Hematopoietic multipotent progenitor cell treated with erythropoietin and hydrocortisone succinate and interleukin-3 and kit ligand, for 4 days (in vitro differentiated cells): ENCODE results near the gene ROBO3.

ENCODE experiments used
- DNase-seq: peaks from one replicate; pipeline ENCODE4 v3.0.0-alpha.2; 2015

The ROBO3 gene, protein sequence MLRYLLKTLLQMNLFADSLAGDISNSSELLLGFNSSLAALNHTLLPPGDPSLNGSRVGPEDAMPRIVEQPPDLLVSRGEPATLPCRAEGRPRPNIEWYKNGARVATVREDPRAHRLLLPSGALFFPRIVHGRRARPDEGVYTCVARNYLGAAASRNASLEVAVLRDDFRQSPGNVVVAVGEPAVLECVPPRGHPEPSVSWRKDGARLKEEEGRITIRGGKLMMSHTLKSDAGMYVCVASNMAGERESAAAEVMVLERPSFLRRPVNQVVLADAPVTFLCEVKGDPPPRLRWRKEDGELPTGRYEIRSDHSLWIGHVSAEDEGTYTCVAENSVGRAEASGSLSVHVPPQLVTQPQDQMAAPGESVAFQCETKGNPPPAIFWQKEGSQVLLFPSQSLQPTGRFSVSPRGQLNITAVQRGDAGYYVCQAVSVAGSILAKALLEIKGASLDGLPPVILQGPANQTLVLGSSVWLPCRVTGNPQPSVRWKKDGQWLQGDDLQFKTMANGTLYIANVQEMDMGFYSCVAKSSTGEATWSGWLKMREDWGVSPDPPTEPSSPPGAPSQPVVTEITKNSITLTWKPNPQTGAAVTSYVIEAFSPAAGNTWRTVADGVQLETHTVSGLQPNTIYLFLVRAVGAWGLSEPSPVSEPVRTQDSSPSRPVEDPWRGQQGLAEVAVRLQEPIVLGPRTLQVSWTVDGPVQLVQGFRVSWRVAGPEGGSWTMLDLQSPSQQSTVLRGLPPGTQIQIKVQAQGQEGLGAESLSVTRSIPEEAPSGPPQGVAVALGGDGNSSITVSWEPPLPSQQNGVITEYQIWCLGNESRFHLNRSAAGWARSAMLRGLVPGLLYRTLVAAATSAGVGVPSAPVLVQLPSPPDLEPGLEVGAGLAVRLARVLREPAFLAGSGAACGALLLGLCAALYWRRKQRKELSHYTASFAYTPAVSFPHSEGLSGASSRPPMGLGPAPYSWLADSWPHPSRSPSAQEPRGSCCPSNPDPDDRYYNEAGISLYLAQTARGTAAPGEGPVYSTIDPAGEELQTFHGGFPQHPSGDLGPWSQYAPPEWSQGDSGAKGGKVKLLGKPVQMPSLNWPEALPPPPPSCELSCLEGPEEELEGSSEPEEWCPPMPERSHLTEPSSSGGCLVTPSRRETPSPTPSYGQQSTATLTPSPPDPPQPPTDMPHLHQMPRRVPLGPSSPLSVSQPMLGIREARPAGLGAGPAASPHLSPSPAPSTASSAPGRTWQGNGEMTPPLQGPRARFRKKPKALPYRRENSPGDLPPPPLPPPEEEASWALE (N-terminal part only)

DNA sequence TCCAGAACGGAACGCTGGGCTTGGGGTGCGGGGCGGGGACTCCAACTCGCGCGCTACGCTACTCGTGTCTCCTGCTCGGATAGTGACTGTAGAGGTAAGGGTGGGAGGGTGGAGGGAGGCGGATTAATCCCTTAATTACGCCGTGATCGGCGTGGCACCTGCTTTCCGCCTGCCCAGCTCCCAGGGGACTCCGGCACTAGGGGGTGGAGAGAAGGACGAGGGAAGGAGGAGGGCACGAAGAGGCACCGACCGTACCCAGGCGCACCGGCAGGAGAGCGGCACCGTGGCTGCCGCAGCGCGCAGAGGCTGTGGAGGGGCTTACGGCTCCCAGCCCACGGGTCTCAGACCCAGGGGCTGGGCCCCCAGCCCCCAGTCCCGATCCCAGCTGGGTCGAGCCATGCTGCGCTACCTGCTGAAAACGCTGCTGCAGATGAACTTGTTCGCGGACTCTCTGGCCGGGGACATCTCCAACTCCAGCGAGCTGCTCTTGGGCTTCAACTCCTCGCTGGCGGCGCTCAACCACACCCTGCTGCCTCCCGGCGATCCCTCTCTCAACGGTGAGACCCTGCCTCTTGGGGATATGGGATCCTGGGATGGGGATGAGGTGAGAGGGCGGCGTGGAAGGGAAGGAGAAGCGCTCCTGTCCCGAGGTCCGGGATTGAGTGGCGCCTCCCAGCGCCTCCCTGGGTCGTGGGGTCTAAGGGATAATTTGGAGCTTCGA is at the start of gene ROBO3:
TSS of gene ROBO3 (plus strand) at position 252 of the 721 bp plus-strand sequence. CDS start at position 398, 146 bp downstream.
- no peak for DNase-seq

DNA sequence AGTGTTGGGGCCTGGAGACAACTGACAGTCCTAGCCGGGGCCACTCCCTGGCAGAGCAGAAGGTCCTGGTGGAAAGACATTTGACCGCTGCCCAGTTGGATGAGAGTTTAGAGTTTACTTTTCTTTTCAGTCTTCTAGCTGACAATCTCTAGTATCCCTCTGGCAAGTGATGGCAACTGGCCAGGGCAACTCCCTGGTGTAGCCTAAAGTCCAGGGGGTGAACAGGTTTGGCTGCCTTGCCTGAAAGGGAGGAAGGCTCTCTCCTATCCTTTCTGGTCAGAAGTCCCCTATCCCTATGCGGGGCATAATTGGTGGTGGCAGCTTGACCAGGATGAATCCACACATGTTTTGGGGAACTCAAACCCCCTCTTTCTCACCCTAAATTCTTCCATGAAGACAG is 48.2 kb upstream of the ROBO3 start:
- no peak for DNase-seq

GRCh38 chr11:124821995-124822730 is 43.1 kb upstream of the ROBO3 start:
- DNase-seq, result no peak

- DNase-seq, result no peak
These were observed 41.5 kb upstream of the ROBO3 start for GRCh38 chr11:124823512-124824376.

- no peak for DNase-seq
These were observed 39.4 kb upstream of the ROBO3 start for GRCh38 chr11:124825876-124826275.

- DNase-seq, result no peak
These were observed 35.2 kb upstream of the ROBO3 start for GRCh38 chr11:124829986-124830385.

- DNase-seq, result no peak
These were observed 34.5 kb upstream of the ROBO3 start for GRCh38 chr11:124830749-124831148.

DNA sequence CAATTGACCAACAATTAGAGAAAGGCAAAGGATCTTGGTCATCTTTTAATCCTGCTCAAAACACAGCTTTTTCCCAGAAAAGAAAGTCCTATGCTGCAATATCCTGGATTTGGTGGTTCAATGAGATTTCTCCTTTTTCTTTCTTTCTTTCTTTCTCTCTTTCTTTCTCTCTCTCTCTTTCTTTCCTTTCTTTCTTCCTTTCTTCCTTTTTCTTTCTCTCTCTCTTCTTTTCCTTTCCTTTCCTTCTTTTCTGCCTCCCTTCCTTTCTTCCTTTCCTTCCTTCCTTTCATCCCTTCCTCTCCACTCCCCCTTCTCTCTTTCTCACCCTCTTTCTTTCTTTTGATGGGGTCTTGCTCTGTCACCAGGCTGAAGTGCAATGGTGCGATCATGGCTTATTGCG is 33.3 kb upstream of the ROBO3 start:
- DNase-seq, result no peak

DNA sequence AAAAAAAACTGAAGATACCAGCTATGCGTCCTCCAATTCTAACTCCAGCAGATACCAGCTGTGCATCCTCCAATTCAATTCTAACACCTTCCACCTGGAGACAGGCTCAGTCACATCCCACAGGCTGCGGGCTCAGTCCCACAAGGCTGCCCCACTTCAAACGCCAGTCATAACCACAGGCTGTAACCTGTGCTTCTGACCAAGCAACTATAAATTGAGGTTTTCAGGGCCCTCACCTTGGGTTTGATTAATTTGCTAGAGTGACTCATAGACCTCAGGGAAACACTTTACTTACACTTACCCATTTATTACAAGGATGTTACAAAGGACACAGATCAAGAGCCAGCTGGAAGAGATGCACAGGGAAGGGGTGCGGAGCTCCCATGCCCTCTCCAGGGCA is 32.7 kb upstream of the ROBO3 start:
- no peak for DNase-seq

- DNase-seq, result no peak
These were observed 30.6 kb upstream of the ROBO3 start for GRCh38 chr11:124834526-124835180.

- DNase-seq, result no peak
These were observed 29.3 kb upstream of the ROBO3 start for GRCh38 chr11:124835918-124836317.

DNA sequence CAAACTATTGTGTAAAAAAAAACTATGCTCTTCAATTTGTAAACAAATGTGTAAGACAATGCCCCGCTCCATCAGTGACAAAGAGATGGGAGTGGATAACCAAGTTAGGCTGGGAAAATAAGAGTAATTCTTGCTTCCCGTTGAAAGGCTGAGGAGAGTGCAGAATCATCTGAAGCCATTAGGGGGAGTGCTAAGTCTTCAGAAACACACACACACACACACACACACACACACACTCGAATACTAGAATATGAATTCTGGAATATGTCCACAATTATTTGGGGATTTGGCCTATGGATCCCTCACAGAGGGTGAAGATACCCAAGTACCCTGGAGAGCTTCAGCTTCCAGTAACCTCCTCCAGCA is 27.8 kb upstream of the ROBO3 start:
- peak; percentile 84 for DNase-seq

GRCh38 chr11:124838805-124839127 is 26.5 kb upstream of the ROBO3 start:
- DNase-seq, result no peak

- no peak for DNase-seq
These were observed 25.9 kb upstream of the ROBO3 start for GRCh38 chr11:124839128-124839971.

- no peak for DNase-seq
These were observed 25.1 kb upstream of the ROBO3 start for GRCh38 chr11:124839972-124840621.

DNA sequence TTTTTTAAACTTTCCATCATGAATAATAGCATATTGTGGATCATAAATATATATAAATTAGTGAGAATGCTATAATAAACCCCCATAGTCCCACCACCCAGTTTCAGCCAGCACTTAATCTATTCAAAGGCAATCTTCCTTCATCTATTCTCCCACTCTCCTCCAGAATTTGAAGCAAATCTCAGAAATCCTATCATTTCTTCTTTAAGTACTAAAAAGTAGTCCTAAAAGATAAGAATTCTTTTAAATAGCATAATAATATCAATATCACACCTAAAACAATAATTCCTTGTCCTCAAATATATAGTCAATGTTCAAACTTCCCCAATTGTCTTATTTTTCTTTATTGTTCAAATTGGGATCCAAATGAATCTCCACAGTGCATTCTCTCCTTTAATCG is 24.6 kb upstream of the ROBO3 start:
- DNase-seq, result no peak

DNA sequence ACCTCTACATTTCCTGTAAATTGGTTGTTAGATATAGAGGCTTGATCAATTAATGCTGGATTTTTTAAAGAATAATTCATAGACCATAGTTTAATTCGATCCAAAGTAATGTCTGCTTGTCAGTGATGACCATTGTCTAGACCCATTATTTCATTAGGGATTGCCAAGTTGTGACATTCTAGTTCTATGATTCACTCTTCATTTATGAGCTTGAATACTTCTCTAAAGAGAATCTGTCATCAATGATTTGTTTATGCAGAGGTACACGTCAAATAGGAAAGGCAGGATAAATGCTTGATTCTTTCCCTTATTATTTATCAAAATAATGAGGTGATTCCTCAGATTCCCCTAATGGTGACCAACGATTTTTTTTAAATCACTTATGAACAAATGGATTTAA is 24.0 kb upstream of the ROBO3 start:
- DNase-seq, result no peak

GRCh38 chr11:124841840-124842239 is 23.4 kb upstream of the ROBO3 start:
- no peak for DNase-seq

DNA sequence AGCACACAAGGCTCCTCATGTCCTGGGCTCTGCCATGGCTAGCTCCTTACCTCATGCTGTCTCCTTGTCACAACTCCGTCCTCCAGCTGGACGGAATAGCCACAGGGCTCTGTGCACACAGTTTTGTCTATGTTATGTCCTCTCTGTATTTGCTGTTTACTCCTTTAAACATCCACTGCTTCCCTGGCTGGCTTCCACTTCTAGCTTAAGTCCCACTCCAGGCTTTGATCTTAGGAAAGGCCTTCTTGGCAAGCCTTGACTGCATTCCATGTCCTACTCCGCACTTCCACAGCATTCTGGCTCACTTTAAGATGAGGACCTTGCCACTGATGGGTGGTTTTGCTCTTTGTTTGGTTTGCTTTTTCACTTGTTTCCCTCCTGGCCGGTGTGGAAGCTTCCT is 22.9 kb upstream of the ROBO3 start:
- no peak for DNase-seq
